Measurements from ENCODE around the gene SLC38A10.
A peak's percentile ranks its signal among the peaks of the same experiment; 100 is the strongest.

The SLC38A10 gene

GRCh38 chr17:81202318-81202717 lies 92.8 kb downstream of the SLC38A10 start:
- no peak overlapping the region for H3K4me3 ChIP-seq (ENCODE audit: low read length)
- TF ChIP-seq CTCF (conservative IDR thresholded peaks at IDR 0.05; ENCODE audit: low read length), result no peak
- DNase-seq (ENCODE audit: low read depth), result no peak

GRCh38 chr17:81200695-81201580 lies 94.2 kb downstream of the SLC38A10 start:
- peak; percentile 69 for DNase-seq (ENCODE audit: low read depth)
- peak; percentile 70 for TF ChIP-seq CTCF (conservative IDR thresholded peaks at IDR 0.05; ENCODE audit: low read length)
- H3K4me3 ChIP-seq (ENCODE audit: low read length), result no peak overlapping the region

- no peak overlapping the region for H3K4me3 ChIP-seq (ENCODE audit: low read length)
- DNase-seq (ENCODE audit: low read depth), result no peak
- no peak for TF ChIP-seq CTCF (conservative IDR thresholded peaks at IDR 0.05; ENCODE audit: low read length)
These were observed 94.9 kb downstream of the SLC38A10 start for GRCh38 chr17:81200201-81200600.

GRCh38 chr17:81199482-81199830 lies 95.7 kb downstream of the SLC38A10 start:
- no peak for TF ChIP-seq CTCF (conservative IDR thresholded peaks at IDR 0.05; ENCODE audit: low read length)
- no peak overlapping the region for H3K4me3 ChIP-seq (ENCODE audit: low read length)
- no peak for DNase-seq (ENCODE audit: low read depth)

GRCh38 chr17:81198826-81199481 lies 96.2 kb downstream of the SLC38A10 start:
- H3K4me3 ChIP-seq (ENCODE audit: low read length), result no peak overlapping the region
- no peak for DNase-seq (ENCODE audit: low read depth)
- no peak for TF ChIP-seq CTCF (conservative IDR thresholded peaks at IDR 0.05; ENCODE audit: low read length)

- no peak for TF ChIP-seq CTCF (conservative IDR thresholded peaks at IDR 0.05; ENCODE audit: low read length)
- H3K4me3 ChIP-seq (ENCODE audit: low read length), result no peak overlapping the region
- DNase-seq (ENCODE audit: low read depth), result no peak
These were observed 97.1 kb downstream of the SLC38A10 start for GRCh38 chr17:81197831-81198490.

All from AG10803 (cell line).